SK-N-SH treated with all-trans-retinoic acid at 6 μM for 48 hours (cell line): ENCODE results near the gene C1orf198.

Source experiments
- ATAC-seq: fragments of 200-7000 bp; cut with Tn5 transposase; 3 replicates; pipeline ENCODE4 v1.9.1; 2020; ENCODE audit warnings: mild to moderate bottlenecking, moderate library complexity
- ARNTL ChIP-seq: fragments of 450-650 bp; formaldehyde crosslinking; IDR thresholded peaks from 2 replicates; pipeline ENCODE4 v1.5.0; 2020; ENCODE audit warnings: low read depth, mild to moderate bottlenecking, moderate library complexity, borderline replicate concordance
- BACH2 ChIP-seq: fragments of 250-450 bp; sonication (Bioruptor Pico); IDR thresholded peaks from 2 replicates; pipeline ENCODE4 v1.9.0; 2021; ENCODE audit warnings: mild to moderate bottlenecking, borderline replicate concordance
- GLIS3 ChIP-seq: fragments of 250-450 bp; sonication (Bioruptor Pico); IDR thresholded peaks from 2 replicates; pipeline ENCODE4 v1.5.0; 2020; ENCODE audit warnings: mild to moderate bottlenecking, moderate library complexity
- ISL1 ChIP-seq: fragments of 250-450 bp; sonication (Bioruptor Pico); IDR thresholded peaks from 2 replicates; pipeline ENCODE4 v2.1.2; 2022; ENCODE audit warnings: mild to moderate bottlenecking, moderate library complexity
- TOX ChIP-seq: fragments of 250-450 bp; sonication (Bioruptor Pico); IDR thresholded peaks from 2 replicates; pipeline ENCODE4 v1.8.0; 2021; ENCODE audit warnings: mild to moderate bottlenecking, moderate library complexity, borderline replicate concordance
- ZFP3 ChIP-seq: fragments of 250-450 bp; sonication (Bioruptor Pico); IDR thresholded peaks from 2 replicates; pipeline ENCODE4 v1.5.0; 2020; ENCODE audit warnings: mild to moderate bottlenecking, moderate library complexity
- ZFP30 ChIP-seq: fragments of 450-650 bp; formaldehyde crosslinking; IDR thresholded peaks from 2 replicates; pipeline ENCODE4 v1.5.0; 2022; ENCODE audit warnings: mild to moderate bottlenecking, moderate library complexity
- ZNF565 ChIP-seq: fragments of 450-650 bp; formaldehyde crosslinking; conservative IDR thresholded peaks from 2 replicates; pipeline ENCODE4 v1.5.0; 2020; ENCODE audit warnings: low read depth, mild to moderate bottlenecking, moderate library complexity
- ZNF70 ChIP-seq: fragments of 450-650 bp; formaldehyde crosslinking; IDR thresholded peaks from 2 replicates; pipeline ENCODE4 v1.5.0; 2020; ENCODE audit warnings: mild to moderate bottlenecking, moderate library complexity
- ZNF8 ChIP-seq: fragments of 450-650 bp; formaldehyde crosslinking; IDR thresholded peaks from 2 replicates; pipeline ENCODE4 v1.5.0; 2020; ENCODE audit warnings: mild to moderate bottlenecking, moderate library complexity
- TF ChIP-seq, protein P1 (sequence below): fragments of 250-450 bp; sonication (Bioruptor Pico); IDR thresholded peaks from 2 replicates; pipeline ENCODE4 v1.5.1; 2021; ENCODE audit warnings: mild to moderate bottlenecking, moderate library complexity
- TF ChIP-seq, protein P2 (sequence below): fragments of 250-450 bp; sonication (Bioruptor Pico); IDR thresholded peaks from 2 replicates; pipeline ENCODE4 v1.8.0; 2020; ENCODE audit warnings: mild to moderate bottlenecking, moderate library complexity, borderline replicate concordance
- TF ChIP-seq, protein P3 (sequence below): fragments of 250-450 bp; sonication (Bioruptor Pico); IDR thresholded peaks from 2 replicates; pipeline ENCODE4 v1.5.1; 2020; ENCODE audit warnings: low read depth, mild to moderate bottlenecking, moderate library complexity
- TF ChIP-seq, protein P4 (sequence below): fragments of 250-450 bp; sonication (Bioruptor Pico); IDR thresholded peaks from 2 replicates; pipeline ENCODE4 v1.8.0; 2021; ENCODE audit warnings: low read depth, mild to moderate bottlenecking, moderate library complexity, borderline replicate concordance

Gene C1orf198

DNA sequence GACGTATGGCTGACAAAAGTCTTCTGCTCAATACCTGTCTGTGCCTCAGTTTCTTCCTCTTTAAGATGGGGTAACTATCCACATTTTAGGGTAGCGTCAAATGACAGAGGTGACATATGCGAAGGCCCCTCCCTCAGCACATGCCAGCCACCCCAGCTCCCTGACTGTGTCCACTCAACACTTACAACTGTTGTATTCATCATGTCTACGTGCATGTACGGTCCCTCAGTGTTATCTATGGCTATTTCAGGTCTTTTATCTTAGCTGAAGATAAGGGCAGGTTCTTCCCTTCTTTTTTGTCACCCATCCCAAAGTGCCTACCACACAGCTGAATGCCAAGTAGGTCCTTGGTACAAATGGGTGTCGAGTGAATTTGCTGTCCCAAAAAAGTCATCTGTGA is 8.3 kb upstream of the C1orf198 start (continued):
- TF ChIP-seq, protein P1, sequence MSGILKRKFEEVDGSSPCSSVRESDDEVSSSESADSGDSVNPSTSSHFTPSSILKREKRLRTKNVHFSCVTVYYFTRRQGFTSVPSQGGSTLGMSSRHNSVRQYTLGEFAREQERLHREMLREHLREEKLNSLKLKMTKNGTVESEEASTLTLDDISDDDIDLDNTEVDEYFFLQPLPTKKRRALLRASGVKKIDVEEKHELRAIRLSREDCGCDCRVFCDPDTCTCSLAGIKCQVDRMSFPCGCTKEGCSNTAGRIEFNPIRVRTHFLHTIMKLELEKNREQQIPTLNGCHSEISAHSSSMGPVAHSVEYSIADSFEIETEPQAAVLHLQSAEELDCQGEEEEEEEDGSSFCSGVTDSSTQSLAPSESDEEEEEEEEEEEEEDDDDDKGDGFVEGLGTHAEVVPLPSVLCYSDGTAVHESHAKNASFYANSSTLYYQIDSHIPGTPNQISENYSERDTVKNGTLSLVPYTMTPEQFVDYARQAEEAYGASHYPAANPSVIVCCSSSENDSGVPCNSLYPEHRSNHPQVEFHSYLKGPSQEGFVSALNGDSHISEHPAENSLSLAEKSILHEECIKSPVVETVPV (CRISPR knock-in tag) = no peak

DNA sequence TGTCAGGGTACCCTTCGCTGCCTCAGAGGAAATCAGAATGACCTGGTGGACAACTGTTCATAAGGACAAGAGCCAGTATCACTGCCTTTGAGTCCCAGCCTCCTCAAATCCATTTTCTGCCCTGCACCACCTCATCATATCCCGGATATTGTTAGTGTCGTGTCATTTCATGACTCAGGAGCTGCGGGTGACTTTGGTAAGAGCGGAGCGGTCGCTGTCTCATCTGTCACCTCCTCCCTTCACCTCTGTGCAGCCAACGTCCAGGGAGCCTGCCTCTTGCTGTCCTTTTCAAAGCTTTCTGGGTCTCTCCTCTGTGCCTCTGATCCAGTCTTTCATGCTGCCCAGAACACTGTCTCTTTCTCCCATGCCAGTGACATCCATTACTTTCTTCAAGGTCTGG is 7.0 kb upstream of the C1orf198 start:
- no peak for TF ChIP-seq ZNF70 (CRISPR knock-in tag)
- no peak for TF ChIP-seq ARNTL (CRISPR knock-in tag)
- TF ChIP-seq, protein P2, sequence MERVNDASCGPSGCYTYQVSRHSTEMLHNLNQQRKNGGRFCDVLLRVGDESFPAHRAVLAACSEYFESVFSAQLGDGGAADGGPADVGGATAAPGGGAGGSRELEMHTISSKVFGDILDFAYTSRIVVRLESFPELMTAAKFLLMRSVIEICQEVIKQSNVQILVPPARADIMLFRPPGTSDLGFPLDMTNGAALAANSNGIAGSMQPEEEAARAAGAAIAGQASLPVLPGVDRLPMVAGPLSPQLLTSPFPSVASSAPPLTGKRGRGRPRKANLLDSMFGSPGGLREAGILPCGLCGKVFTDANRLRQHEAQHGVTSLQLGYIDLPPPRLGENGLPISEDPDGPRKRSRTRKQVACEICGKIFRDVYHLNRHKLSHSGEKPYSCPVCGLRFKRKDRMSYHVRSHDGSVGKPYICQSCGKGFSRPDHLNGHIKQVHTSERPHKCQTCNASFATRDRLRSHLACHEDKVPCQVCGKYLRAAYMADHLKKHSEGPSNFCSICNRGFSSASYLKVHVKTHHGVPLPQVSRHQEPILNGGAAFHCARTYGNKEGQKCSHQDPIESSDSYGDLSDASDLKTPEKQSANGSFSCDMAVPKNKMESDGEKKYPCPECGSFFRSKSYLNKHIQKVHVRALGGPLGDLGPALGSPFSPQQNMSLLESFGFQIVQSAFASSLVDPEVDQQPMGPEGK = no peak
- TF ChIP-seq ZFP3 (CRISPR knock-in tag) = no peak
- TF ChIP-seq, protein P3, sequence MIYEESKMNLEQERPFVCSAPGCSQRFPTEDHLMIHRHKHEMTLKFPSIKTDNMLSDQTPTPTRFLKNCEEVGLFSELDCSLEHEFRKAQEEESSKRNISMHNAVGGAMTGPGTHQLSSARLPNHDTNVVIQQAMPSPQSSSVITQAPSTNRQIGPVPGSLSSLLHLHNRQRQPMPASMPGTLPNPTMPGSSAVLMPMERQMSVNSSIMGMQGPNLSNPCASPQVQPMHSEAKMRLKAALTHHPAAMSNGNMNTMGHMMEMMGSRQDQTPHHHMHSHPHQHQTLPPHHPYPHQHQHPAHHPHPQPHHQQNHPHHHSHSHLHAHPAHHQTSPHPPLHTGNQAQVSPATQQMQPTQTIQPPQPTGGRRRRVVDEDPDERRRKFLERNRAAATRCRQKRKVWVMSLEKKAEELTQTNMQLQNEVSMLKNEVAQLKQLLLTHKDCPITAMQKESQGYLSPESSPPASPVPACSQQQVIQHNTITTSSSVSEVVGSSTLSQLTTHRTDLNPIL (CRISPR knock-in tag) = no peak
- TF ChIP-seq, protein P1 (CRISPR knock-in tag) = no peak
- no peak for TF ChIP-seq GLIS3 (CRISPR knock-in tag)
- TF ChIP-seq ZFP30 = no peak
- no peak for ATAC-seq

DNA sequence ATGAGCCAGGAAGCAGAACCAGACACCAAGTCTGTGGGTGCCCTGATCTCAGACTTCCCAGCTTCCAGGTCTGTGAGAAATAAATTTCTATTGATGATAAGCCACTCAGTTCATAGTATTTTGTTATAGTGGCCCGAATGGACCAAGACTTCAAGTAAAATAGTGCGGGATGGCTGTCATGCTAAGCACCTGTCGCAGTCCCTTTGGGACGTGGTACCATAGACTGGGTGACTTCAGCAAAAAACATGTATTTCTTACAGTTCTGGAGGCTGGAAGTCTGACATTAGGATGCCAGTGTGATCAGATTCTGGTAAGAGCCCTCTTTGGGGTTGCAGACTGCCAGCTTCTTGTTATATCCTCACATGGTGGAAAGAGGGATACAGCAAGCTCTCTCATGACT is 2.6 kb upstream of the C1orf198 start:
- TF ChIP-seq ZNF565 (no peak), GLIS3 (CRISPR knock-in tag) (no peak), ZNF8 (CRISPR knock-in tag) (no peak), ISL1 (CRISPR knock-in tag) (no peak), BACH2 (CRISPR knock-in tag) (no peak)
- TF ChIP-seq, protein P3 (CRISPR knock-in tag) = no peak
- TF ChIP-seq, protein P4, sequence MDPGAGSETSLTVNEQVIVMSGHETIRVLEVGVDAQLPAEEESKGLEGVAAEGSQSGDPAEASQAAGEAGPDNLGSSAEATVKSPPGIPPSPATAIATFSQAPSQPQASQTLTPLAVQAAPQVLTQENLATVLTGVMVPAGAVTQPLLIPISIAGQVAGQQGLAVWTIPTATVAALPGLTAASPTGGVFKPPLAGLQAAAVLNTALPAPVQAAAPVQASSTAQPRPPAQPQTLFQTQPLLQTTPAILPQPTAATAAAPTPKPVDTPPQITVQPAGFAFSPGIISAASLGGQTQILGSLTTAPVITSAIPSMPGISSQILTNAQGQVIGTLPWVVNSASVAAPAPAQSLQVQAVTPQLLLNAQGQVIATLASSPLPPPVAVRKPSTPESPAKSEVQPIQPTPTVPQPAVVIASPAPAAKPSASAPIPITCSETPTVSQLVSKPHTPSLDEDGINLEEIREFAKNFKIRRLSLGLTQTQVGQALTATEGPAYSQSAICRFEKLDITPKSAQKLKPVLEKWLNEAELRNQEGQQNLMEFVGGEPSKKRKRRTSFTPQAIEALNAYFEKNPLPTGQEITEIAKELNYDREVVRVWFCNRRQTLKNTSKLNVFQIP (CRISPR knock-in tag) = no peak

DNA sequence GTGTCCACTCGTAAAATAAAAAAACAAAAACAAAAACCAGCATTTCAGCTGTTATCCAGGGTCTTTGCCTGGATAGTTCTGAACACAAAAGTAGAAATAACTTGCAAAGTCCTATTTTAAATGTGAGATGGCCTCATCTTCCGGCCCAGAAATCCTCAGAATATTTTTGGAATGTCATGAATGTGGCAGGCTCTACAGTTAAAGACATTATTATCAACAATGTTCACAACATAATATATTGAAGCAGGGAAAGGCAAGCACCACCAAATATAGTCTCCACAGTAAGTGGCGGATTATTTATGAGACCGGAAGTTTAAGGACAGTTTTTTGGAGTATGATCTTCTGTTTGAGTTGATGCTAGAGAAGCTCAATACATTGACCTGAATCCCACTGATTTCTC is 1.2 kb upstream of the C1orf198 start:
- ATAC-seq = peak; percentile 24
- peak; percentile 18; the same call in 1 of the 2 replicates for TF ChIP-seq ISL1 (CRISPR knock-in tag)
- TF ChIP-seq TOX (CRISPR knock-in tag) = no peak

More for the DNA sequence above, 2.6 kb upstream of the C1orf198 start:
- ATAC-seq = no peak

DNA sequence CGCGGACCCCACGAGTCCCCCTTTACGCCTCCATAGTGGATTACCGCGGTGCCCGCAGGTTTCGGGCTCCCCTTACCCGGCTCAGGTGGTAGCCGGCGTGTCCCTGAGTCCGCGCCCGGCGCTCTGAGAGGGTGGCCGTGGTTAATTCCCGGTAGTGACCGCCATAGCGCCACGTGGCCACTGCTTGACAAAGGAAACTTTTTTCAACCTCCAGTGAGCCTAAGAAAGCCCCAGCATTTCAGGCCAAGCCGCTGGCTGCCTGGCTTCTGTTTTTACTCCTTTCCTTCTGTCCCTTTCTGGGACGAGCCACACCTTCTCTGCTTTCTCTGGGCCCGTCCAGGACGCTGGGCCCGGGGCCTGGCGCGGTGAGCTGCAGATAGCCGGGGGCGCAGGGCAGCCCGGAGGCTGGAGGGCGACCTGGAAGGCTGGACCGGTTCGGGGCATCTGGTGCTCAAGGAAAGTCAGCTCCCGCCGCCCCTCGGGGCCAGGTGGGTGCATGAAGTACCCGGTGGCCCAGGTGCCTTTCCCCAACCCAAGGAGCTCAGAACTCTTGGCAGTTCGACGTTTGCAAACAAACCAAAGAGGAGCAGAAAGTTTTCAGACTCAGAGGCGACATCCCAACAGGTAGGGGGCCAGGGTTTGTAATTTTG is 540 bp upstream of the C1orf198 start:
- TF ChIP-seq GLIS3 (CRISPR knock-in tag) = no peak
- ATAC-seq = peak; percentile 61
